HepG2 (cell line): ENCODE measurements around the gene AKAP7. TPM values are rescaled to one million over a fixed set of nuclear protein-coding genes. Genes with fewer than 3 reads are reported as not detected.

Experiments
- ATAC-seq: fragments of 200-7000 bp; cut with Tn5 transposase; 3 replicates; pipeline ENCODE4 v1.9.1; 2020; ENCODE audit warnings: mild to moderate bottlenecking, moderate library complexity
- BruUV-seq: library from RNA; stranded (reverse); fragments of 400-500 nt; replicated peaks from 2 replicates; lab custom pipeline; 2021; lab: Mats Ljungman, UMichigan
- CTCF ChIA-PET: fragments of 300-600 bp; formaldehyde crosslinking; extraction: SDS; loops from one replicate; lab custom pipeline; 2021; ENCODE audit warnings: low total read pairs, inconsistent platforms, low intra/inter-chr PET ratio; lab: Yijun Ruan, JAX
- POLR2A ChIA-PET: fragments of 350-600 bp; sonication (Branson Sonifier 250); formaldehyde crosslinking; loops from one replicate; lab custom pipeline; 2020; ENCODE audit warnings: antibody characterized with exemption, inconsistent platforms; lab: Yijun Ruan, JAX
- DNase-seq: peaks from one replicate; pipeline ENCODE4 v3.0.0-alpha.2; 2015; ENCODE audit warnings: low spot score
- FAIRE-seq: peaks from 3 replicates; lab custom pipeline; 2011; peaks lifted over from hg19 to GRCh38; lab: Jason Lieb, UNC
- H2AFZ ChIP-seq: one replicate; pipeline ENCODE4 v1.6.1; 2011; ENCODE audit warnings: low read length, inconsistent platforms
- H3K27ac ChIP-seq: fragments of 300-600 bp; 3 replicates; pipeline ENCODE4 v1.8.0; 2011; ENCODE audit warnings: mixed run types, mild to moderate bottlenecking, mixed read lengths, low read length, inconsistent platforms; ENCODE audit not compliant: insufficient read depth; ENCODE audit errors: extremely low read length
- H3K27me3 ChIP-seq, 2 experiments: fragments of 200-600 bp in 1 of 2; 2 replicates in 1 of 2; 3 replicates in 1 of 2; pipeline versions ENCODE4 v1.6.0 to v1.8.0; 2011; ENCODE audit warnings: low read length in 2 of 2, mild to moderate bottlenecking in 2 of 2, moderate library complexity in 2 of 2, inconsistent platforms in 1 of 2; ENCODE audit not compliant: insufficient read depth in 2 of 2, control insufficient read depth in 1 of 2
- H3K36me3 ChIP-seq, 2 experiments: fragments of 200-600 bp in 1 of 2; replicated peaks in 1 of 2; 2 replicates in 1 of 2; 3 replicates in 1 of 2; pipeline versions ENCODE4 v1.5.1 to v1.8.0; 2011; ENCODE audit warnings: low read length in 2 of 2, inconsistent platforms in 1 of 2; ENCODE audit not compliant: insufficient read depth in 2 of 2, control insufficient read depth in 1 of 2
- H3K4me1 ChIP-seq: 2 replicates; pipeline ENCODE4 v1.5.1; 2012; ENCODE audit warnings: low read length, inconsistent platforms; ENCODE audit not compliant: insufficient read depth
- H3K4me2 ChIP-seq: 2 replicates; pipeline ENCODE4 v1.6.0; 2011; ENCODE audit warnings: low read depth, low read length, inconsistent platforms
- H3K4me3 ChIP-seq, 3 experiments: fragments of 200-600 bp in 1 of 3; sonication (generic), shearing (Covaris generic) in 1 of 3; replicated peaks in 1 of 3; 2 replicates each; pipeline ENCODE4 v1.5.1; 2011 to 2016; ENCODE audit warnings: low read length in 3 of 3, inconsistent platforms in 2 of 3, low read depth in 2 of 3, mild to moderate bottlenecking in 2 of 3, control low read depth in 1 of 3, mixed read lengths in 1 of 3; ENCODE audit not compliant: insufficient read depth in 1 of 3
- H3K79me2 ChIP-seq: one replicate; pipeline ENCODE4 v1.6.1; 2011; ENCODE audit warnings: low read length, inconsistent platforms; ENCODE audit not compliant: insufficient read depth
- H3K9ac ChIP-seq: 2 replicates; pipeline ENCODE4 v1.6.0; 2011; ENCODE audit warnings: mild to moderate bottlenecking, low read depth, low read length, inconsistent platforms; ENCODE audit not compliant: insufficient read depth
- H3K9me3 ChIP-seq: 2 replicates; pipeline ENCODE4 v1.5.1; 2012; ENCODE audit warnings: mild to moderate bottlenecking, low read length
- H4K20me1 ChIP-seq: 2 replicates; pipeline ENCODE4 v1.6.0; 2011; ENCODE audit warnings: inconsistent platforms, mild to moderate bottlenecking, low read length, moderate library complexity; ENCODE audit not compliant: insufficient read depth
- GABPB1 ChIP-seq: IDR thresholded peaks from 2 replicates; pipeline ENCODE4 v1.6.1; 2016; ENCODE audit warnings: mild to moderate bottlenecking, missing genetic modification reagents, moderate library complexity, missing compliant biosample characterization
- GMEB1 ChIP-seq: sonication (generic); formaldehyde crosslinking; IDR thresholded peaks from 2 replicates; pipeline ENCODE4 v1.5.1; 2020; ENCODE audit warnings: missing genetic modification reagents, mild to moderate bottlenecking, borderline replicate concordance
- HNF1A ChIP-seq, 2 experiments: sonication (generic) in 1 of 2; formaldehyde crosslinking in 1 of 2; IDR thresholded peaks; 2 replicates each; pipeline versions ENCODE4 v1.4.0 to v1.6.1; 2016 to 2020; ENCODE audit warnings: borderline replicate concordance in 1 of 2, low read depth in 1 of 2, mild to moderate bottlenecking in 1 of 2, missing genetic modification reagents in 1 of 2
- HOXA7 ChIP-seq: sonication (generic); formaldehyde crosslinking; IDR thresholded peaks from 2 replicates; pipeline ENCODE4 v1.8.1; 2022; ENCODE audit warnings: mild to moderate bottlenecking, missing genetic modification reagents, moderate library complexity
- KLF13 ChIP-seq: sonication (generic); formaldehyde crosslinking; IDR thresholded peaks from 2 replicates; pipeline ENCODE4 v1.4.0; 2020; ENCODE audit warnings: mild to moderate bottlenecking, missing genetic modification reagents
- MAFF ChIP-seq: IDR thresholded peaks from 2 replicates; pipeline ENCODE4 v1.6.1; 2011; ENCODE audit warnings: low read depth, low read length, improper control_type of control experiment
- NR3C1 ChIP-seq: sonication (generic); formaldehyde crosslinking; IDR thresholded peaks from 2 replicates; pipeline ENCODE4 v1.4.0; 2020; ENCODE audit warnings: missing genetic modification reagents
- PCBP1 ChIP-seq: fragments of 200-400 bp; formaldehyde crosslinking; IDR thresholded peaks from 2 replicates; pipeline ENCODE4 v1.6.1; 2017; ENCODE audit warnings: mild to moderate bottlenecking, low read depth, low read length, borderline replicate concordance
- PHF5A ChIP-seq: IDR thresholded peaks from one replicate; pipeline ENCODE4 v1.6.1; 2018; ENCODE audit warnings: low read depth, missing genetic modification reagents; ENCODE audit not compliant: unreplicated experiment
- PRMT3 ChIP-seq: sonication (generic); formaldehyde crosslinking; IDR thresholded peaks from 2 replicates; pipeline ENCODE4 v1.8.1; 2022; ENCODE audit warnings: low read depth, mild to moderate bottlenecking, moderate library complexity, missing genetic modification reagents, borderline replicate concordance
- RBM22 ChIP-seq: fragments of 200-400 bp; formaldehyde crosslinking; optimal IDR thresholded peaks from 2 replicates; pipeline ENCODE3; 2017; ENCODE audit warnings: mild to moderate bottlenecking, low read length, moderate library complexity
- SMC3 ChIP-seq: IDR thresholded peaks from 2 replicates; pipeline ENCODE4 v1.6.1; 2011; ENCODE audit warnings: low read length, improper control_type of control experiment
- ZBTB10 ChIP-seq: sonication (generic); formaldehyde crosslinking; IDR thresholded peaks from 2 replicates; pipeline ENCODE4 v1.4.0; 2020; ENCODE audit warnings: missing genetic modification reagents, borderline replicate concordance
- ZFY ChIP-seq: sonication (generic); formaldehyde crosslinking; IDR thresholded peaks from 2 replicates; pipeline ENCODE4 v1.4.0; 2020; ENCODE audit warnings: missing genetic modification reagents
- ZSCAN31 ChIP-seq: sonication (generic); formaldehyde crosslinking; IDR thresholded peaks from 2 replicates; pipeline ENCODE4 v1.5.0; 2020; ENCODE audit warnings: low read depth, mild to moderate bottlenecking, missing genetic modification reagents
- WGBS: methylation state at CpG from one replicate; pipeline ENCODE4 v1.1.6; 2017; ENCODE audit warnings: low lambda C conversion rate; 5-methylcytosine and 5-hydroxymethylcytosine counted together
- in situ Hi-C: cut with HindIII; loops from 2 replicates; pipeline ENCODE4 v1.10.0; 2017; ENCODE audit warnings: low pct_unique_long_range_greater_than_20kb; ENCODE audit not compliant: extremely low pct_ligation_motif_present
- intact Hi-C: fragments of 100-400 bp; cut with micrococcal nuclease; formaldehyde crosslinking; loops from one replicate; pipeline ENCODE4 v1.10.0; 2022; ENCODE audit not compliant: unreplicated experiment
- polyA plus RNA-seq, 8 experiments: library from polyadenylated mRNA; depleted of rRNA in 3 of 8; stranded (reverse) in 7 of 8; unstranded in 1 of 8; fragments of >200 nt; fragmentation: Illumina TruSeq in 4 of 8; extraction: Trizol in 4 of 8; gene quantifications; 2 replicates each; pipeline versions ENCODE4 v1.2.1 to v1.2.3, GENCODE V29; 2011 to 2016; ENCODE audit warnings: low read depth in 4 of 8, missing spikeins in 1 of 8, mixed read lengths in 1 of 8; ENCODE audit not compliant: insufficient read depth in 1 of 8
- total RNA-seq, 5 experiments: library from RNA; depleted of rRNA; stranded (reverse); fragments of >200 nt; fragmentation: Illumina TruSeq; extraction: Trizol; gene quantifications; 2 replicates each; pipeline ENCODE4 v1.2.3, GENCODE V29; 2016; ENCODE audit warnings: low read depth in 1 of 5

Gene AKAP7
- total and polyA plus RNA-seq, 2 of the 13 experiments (the other 11 are each of a cell fraction or from before 2014, with no cell fraction given), result 3.6 to 11.7 TPM

GRCh38 chr6:131191590-131191989 lies 56.3 kb downstream of the AKAP7 start (continued):
- TF ChIP-seq KLF13 (CRISPR knock-in tag) (no peak), ZSCAN31 (no peak), ZFY (CRISPR knock-in tag) (no peak), RBM22 (no peak)

- BruUV-seq, result no TSS peak
- 88% methylated on average over 8 of the region's 8 CpGs for WGBS
- POLR2A ChIA-PET, result no interaction called here
- no peaks in the 10 kb centered on the region for H3K4me1 ChIP-seq
- ATAC-seq, result no peak
- H3K9ac ChIP-seq, result no peak overlapping the region
- intact Hi-C loops, result loop anchor here (2.0 to 10.0 kb wide), 2 partner anchors 313 to 329 kb away; no protein-coding TSS in a partner anchor
- CTCF ChIA-PET, result no interaction called here
- peaks cover 0 to 6% of the 10 kb centered on the region in 2 experiments; a peak in 1 of 5 replicates for H3K36me3 ChIP-seq
- FAIRE-seq, result no peak
- no peaks in the 10 kb centered on the region for H3K27me3 ChIP-seq
- no peaks in the 10 kb centered on the region for H3K9me3 ChIP-seq
- no peak overlapping the region for H3K4me2 ChIP-seq
- in situ Hi-C loops, result no loop called here
- DNase-seq, result no peak
- no peaks in the 10 kb centered on the region for H3K79me2 ChIP-seq
- H2AFZ ChIP-seq, result no peak overlapping the region
- no peaks in the 10 kb centered on the region for H4K20me1 ChIP-seq
- no peak overlapping the region for H3K4me3 ChIP-seq
- H3K27ac ChIP-seq, result no peak overlapping the region
- TF ChIP-seq PHF5A (no peak), NR3C1 (no peak), MAFF (no peak), GMEB1 (CRISPR knock-in tag) (no peak), ZBTB10 (CRISPR knock-in tag) (no peak), PRMT3 (CRISPR knock-in tag) (no peak), PCBP1 (no peak), GABPB1 (CRISPR knock-in tag) (no peak), HNF1A (IDR thresholded peaks at IDR 0.05; ENCODE audit: low read depth) (no peak), HNF1A (CRISPR knock-in tag; IDR thresholded peaks at IDR 0.05; ENCODE audit: borderline replicate concordance) (no peak), SMC3 (no peak), HOXA7 (no peak)
Measured at GRCh38 chr6:131197716-131198115, 62.4 kb downstream of the AKAP7 start.
